HG02938 (cell line): ENCODE results near the gene SULT1B1.

Experiments used
- ATAC-seq: cut with Tn5 transposase; IDR thresholded peaks from one replicate; pipeline ENCODE4 v1.9.1; 2021; ENCODE audit warnings: mild to moderate bottlenecking, moderate library complexity; ENCODE audit not compliant: unreplicated experiment

SULT1B1 gene

GRCh38 chr4:69702201-69702600 is 58.2 kb downstream of the SULT1B1 start:
- no peak for ATAC-seq

- ATAC-seq: no peak
These were observed 58.7 kb downstream of the SULT1B1 start for GRCh38 chr4:69701696-69702095.

DNA sequence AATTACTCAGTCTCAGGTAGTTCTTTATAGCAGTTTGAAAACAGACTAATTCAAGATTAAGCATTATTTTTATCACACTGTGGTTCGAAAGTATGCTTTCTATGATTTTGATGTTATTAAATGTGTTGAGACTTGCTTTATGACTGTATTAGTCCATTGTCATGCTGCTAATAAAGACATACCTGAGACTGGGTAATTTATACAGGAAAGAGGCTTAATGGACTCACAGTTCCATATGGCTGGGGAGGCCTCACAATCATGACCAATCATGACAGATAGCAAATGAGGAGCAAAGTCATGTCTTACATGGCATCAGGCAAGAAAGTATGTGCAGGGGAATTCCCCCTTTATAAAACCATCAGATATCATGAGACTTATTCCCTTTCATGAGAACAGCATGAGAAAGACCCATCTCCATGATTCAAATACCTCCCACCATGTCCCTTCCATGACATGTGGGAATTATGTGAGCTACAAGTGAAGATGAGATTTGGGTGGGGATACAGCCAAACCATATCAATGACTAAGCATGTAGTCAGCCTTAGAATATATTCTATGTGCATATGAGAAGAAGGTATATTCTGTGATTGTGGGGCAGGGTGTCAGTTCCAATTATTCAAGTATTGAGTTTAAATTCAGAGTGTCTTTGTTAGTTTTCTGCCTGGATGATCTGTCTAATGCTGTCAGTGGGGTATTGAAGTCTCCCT is 62.7 kb downstream of the SULT1B1 start:
- no peak for ATAC-seq

DNA sequence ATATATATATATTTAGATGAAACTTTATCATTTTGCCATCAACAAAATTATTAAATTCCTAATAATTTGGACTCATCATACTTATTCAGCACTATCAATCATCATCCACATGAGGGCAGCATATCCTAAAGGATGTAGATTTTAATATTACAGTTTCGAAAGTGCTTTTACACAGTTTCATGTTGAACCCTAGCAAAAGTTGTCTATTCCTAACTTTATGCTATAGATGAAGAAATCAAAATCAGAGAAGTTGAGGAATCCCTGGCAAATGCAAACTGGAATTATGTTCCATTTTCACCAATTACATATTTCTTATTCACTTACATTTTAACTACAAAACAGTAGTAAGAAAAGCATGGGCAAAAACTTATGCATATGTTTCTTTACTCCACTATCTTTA is 70.8 kb downstream of the SULT1B1 start:
- peak; percentile 68 for ATAC-seq

GRCh38 chr4:69684804-69685203 is 75.6 kb downstream of the SULT1B1 start:
- ATAC-seq: no peak
